ENCODE measurements around the gene LHFPL3. TPM values are rescaled to one million over a fixed set of nuclear protein-coding genes. Genes with fewer than 3 reads are reported as not detected.

Gene LHFPL3
- total and polyA plus RNA-seq, 2 donors (not counting 3 experiments of a cell fraction or from before 2014, with no cell fraction given), result not detected

GRCh38 chr7:104859754-104860426, 531.5 kb downstream of the LHFPL3 start:
- H3K9me1 ChIP-seq (replicated peaks; ENCODE audit: control insufficient read depth, extremely low read depth, insufficient read depth, low read length), result no peaks in the 10 kb centered on the region
- no peak overlapping the region for H3K27ac ChIP-seq (ENCODE audit: insufficient read depth, low read depth, low read length)
- H3K9me3 ChIP-seq (replicated peaks; ENCODE audit: control insufficient read depth, insufficient read depth, low read length), result no peaks in the 10 kb centered on the region
- TF ChIP-seq POLR2AphosphoS5 (IDR thresholded peaks at IDR 0.05; ENCODE audit: insufficient read depth, low read depth, low read length) (no peak), JUN (IDR thresholded peaks at IDR 0.05; ENCODE audit: borderline replicate concordance, insufficient read depth, insufficient read length, low read depth) (no peak), MAX (IDR thresholded peaks at IDR 0.05; ENCODE audit: insufficient read depth, insufficient read length) (no peak), CTCF (IDR thresholded peaks at IDR 0.05; ENCODE audit: extremely low read depth in 1 of 2, insufficient read depth in 1 of 2, low read depth in 1 of 2, low read length in 2 of 2) (no peak), EZH2 (IDR thresholded peaks at IDR 0.05; ENCODE audit: borderline replicate concordance, low read depth, low read length, severe bottlenecking) (no peak), POLR2A (IDR thresholded peaks at IDR 0.05; ENCODE audit: low read depth, low read length) (no peak), GATA2 (IDR thresholded peaks at IDR 0.05; ENCODE audit: insufficient read depth, insufficient read length, low read depth, low read length) (no peak), MYC (IDR thresholded peaks at IDR 0.05; ENCODE audit: low read depth, low read length) (no peak), FOS (IDR thresholded peaks at IDR 0.05; ENCODE audit: borderline replicate concordance, insufficient read depth, low read length) (no peak)
- H3K79me2 ChIP-seq (ENCODE audit: control insufficient read depth, insufficient read depth, low read length), result no peaks in the 10 kb centered on the region
- H3K4me3 ChIP-seq (replicated peaks in 1 of 3; ENCODE audit: insufficient read depth in 1 of 3, low read depth in 1 of 3, low read length in 3 of 3), result no peak overlapping the region
- H3K9ac ChIP-seq (replicated peaks; ENCODE audit: extremely low read depth, insufficient read depth, low read length), result no peak overlapping the region
- H4K20me1 ChIP-seq (replicated peaks; ENCODE audit: control insufficient read depth, extremely low read depth, insufficient read depth, low read length), result no peaks in the 10 kb centered on the region
- peaks cover 0 to 18% of the 10 kb centered on the region in 2 experiments for H3K27me3 ChIP-seq (ENCODE audit: control insufficient read depth in 2 of 2, insufficient read depth in 2 of 2, low read length in 2 of 2)
- H2AFZ ChIP-seq (ENCODE audit: low read depth, low read length), result no peak overlapping the region
- BruUV-seq (replicated peaks), result no TSS peak
- H3K4me1 ChIP-seq (ENCODE audit: control insufficient read depth, extremely low read depth, insufficient read depth, low read length), result no peaks in the 10 kb centered on the region
- intact Hi-C loops (cut with micrococcal nuclease), result no loop called here
- H3K36me3 ChIP-seq (ENCODE audit: control insufficient read depth in 2 of 2, extremely low read depth in 1 of 2, insufficient read depth in 2 of 2, low read length in 2 of 2), result no peaks in the 10 kb centered on the region
- CTCF ChIA-PET, result interaction anchor here (2.1 to 3.5 kb wide), 3 partner anchors 59 to 628 kb away, joined by 7 to 20 read pairs (median 15); no protein-coding TSS in a partner anchor
- dilution Hi-C loops (cut with MboI; ENCODE audit: extremely low pct_ligation_motif_present, low sequenced_read_pairs), result no loop called here
- no peak for DNase-seq (ENCODE audit: low read depth, low spot score)
- FAIRE-seq, result no peak
- POLR2A ChIA-PET, result no interaction called here
- H3K4me2 ChIP-seq (ENCODE audit: insufficient read depth, low read length), result no peak overlapping the region

Data from endothelial cell of umbilical vein (primary cell).